A549 (cell line): ENCODE results near the gene TMOD4.

Source experiments
- BHLHE40 ChIP-seq: IDR thresholded peaks from 2 replicates; pipeline ENCODE4 v1.6.1; 2012; ENCODE audit warnings: low read depth, low read length, inconsistent platforms
- CEBPB ChIP-seq, 2 experiments: fragments of >200 bp in 1 of 2; sonication (Bioruptor Twin) in 1 of 2; formaldehyde crosslinking in 1 of 2; IDR thresholded peaks; 2 replicates each; pipeline ENCODE4 v1.6.1; 2012 to 2016
- CHD2 ChIP-seq: fragments of 150-350 bp; IDR thresholded peaks from 2 replicates; pipeline ENCODE4 v1.6.1; 2014; ENCODE audit warnings: low read length; ENCODE audit not compliant: partially characterized antibody
- CTCF ChIP-seq: fragments of >200 bp; sonication (Bioruptor Twin); formaldehyde crosslinking; IDR thresholded peaks from 3 replicates; pipeline ENCODE4 v1.5.1; 2016
- EP300 ChIP-seq, 2 experiments: fragments of >200 bp; sonication (Bioruptor Twin); formaldehyde crosslinking; IDR thresholded peaks; 2 replicates in 1 of 2; 3 replicates in 1 of 2; pipeline ENCODE4 v1.6.1; 2016 to 2017
- JUN ChIP-seq, 2 experiments: fragments of >200 bp; sonication (Bioruptor Twin); formaldehyde crosslinking; IDR thresholded peaks; 2 replicates in 1 of 2; 3 replicates in 1 of 2; pipeline ENCODE4 v1.6.1; 2016 to 2017
- MAFK ChIP-seq: fragments of 450-650 bp; IDR thresholded peaks from 2 replicates; pipeline ENCODE4 v1.6.1; 2014; ENCODE audit not compliant: partially characterized antibody
- MAX ChIP-seq: IDR thresholded peaks from 2 replicates; pipeline ENCODE4 v1.6.1; 2012
- MAZ ChIP-seq: fragments of 150-350 bp; IDR thresholded peaks from 2 replicates; pipeline ENCODE4 v1.6.1; 2014; ENCODE audit warnings: antibody characterized with exemption, low read depth, low read length, borderline replicate concordance
- PBX3 ChIP-seq: IDR thresholded peaks from 2 replicates; pipeline ENCODE4 v1.6.1; 2012
- POLR2A ChIP-seq: IDR thresholded peaks from 2 replicates; pipeline ENCODE4 v1.6.1; 2012; ENCODE audit warnings: mild to moderate bottlenecking, low read length
- RCOR1 ChIP-seq: fragments of 150-350 bp; IDR thresholded peaks from 2 replicates; pipeline ENCODE4 v1.6.1; 2014; ENCODE audit warnings: antibody characterized with exemption, low read length, low read depth
- RNF2 ChIP-seq: fragments of 200-600 bp; sonication (generic); IDR thresholded peaks from 2 replicates; pipeline ENCODE4 v1.6.1; 2016; ENCODE audit warnings: low read depth, mild to moderate bottlenecking, antibody characterized with exemption, moderate library complexity, borderline replicate concordance
- ZFP36 ChIP-seq: fragments of 450-650 bp; IDR thresholded peaks from 2 replicates; pipeline ENCODE4 v1.6.1; 2014; ENCODE audit warnings: borderline replicate concordance; ENCODE audit not compliant: partially characterized antibody

- TF ChIP-seq CTCF, result no peak
- TF ChIP-seq MAX, result no peak
- TF ChIP-seq MAZ, result no peak
- no peak for TF ChIP-seq PBX3
- no peak for TF ChIP-seq CEBPB (IDR thresholded peaks at IDR 0.05)
- no peak for TF ChIP-seq RCOR1
- no peak for TF ChIP-seq MAFK
- TF ChIP-seq JUN (IDR thresholded peaks at IDR 0.05), result no peak
- no peak for TF ChIP-seq EP300 (IDR thresholded peaks at IDR 0.05)
- no peak for TF ChIP-seq CHD2
- TF ChIP-seq ZFP36, result no peak
- TF ChIP-seq RNF2, result no peak
- no peak for TF ChIP-seq POLR2A
- no peak for TF ChIP-seq BHLHE40
Measured at GRCh38 chr1:151147665-151148064, 28.1 kb downstream of the TMOD4 start.
